Activated CD4-positive, CD25-positive, alpha-beta regulatory T cell treated with anti-CD3 and anti-CD28 coated beads, Interleukin-2, amount 50 U/mL, for 16 hours (primary cell): Measurements from ENCODE around the gene LOXL3.

Source experiments
- DNase-seq: peaks from one replicate; pipeline ENCODE4 v3.0.0-alpha.2; 2020; ENCODE audit warnings: low read depth, low spot score

Gene LOXL3

DNA sequence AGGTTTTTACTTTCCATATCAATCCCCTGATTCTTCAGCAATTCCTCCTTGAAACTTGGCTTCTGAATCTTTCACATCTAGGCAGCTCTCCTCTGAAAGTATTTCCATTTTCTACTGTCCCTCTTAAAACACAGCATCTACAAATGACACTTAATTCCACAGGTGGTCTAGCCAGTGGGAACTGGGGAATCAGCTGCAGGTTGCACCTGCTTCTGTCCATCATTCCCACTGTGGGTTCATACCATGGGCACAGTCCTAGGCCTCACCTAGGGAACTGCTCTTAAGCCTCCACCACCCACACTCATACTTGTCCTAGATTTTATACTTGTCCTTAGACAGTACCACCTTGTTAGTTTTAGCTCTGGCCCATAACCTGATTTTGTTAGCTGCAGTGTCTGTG, 2.2 kb downstream of the LOXL3 start:
- DNase-seq: no peak

DNA sequence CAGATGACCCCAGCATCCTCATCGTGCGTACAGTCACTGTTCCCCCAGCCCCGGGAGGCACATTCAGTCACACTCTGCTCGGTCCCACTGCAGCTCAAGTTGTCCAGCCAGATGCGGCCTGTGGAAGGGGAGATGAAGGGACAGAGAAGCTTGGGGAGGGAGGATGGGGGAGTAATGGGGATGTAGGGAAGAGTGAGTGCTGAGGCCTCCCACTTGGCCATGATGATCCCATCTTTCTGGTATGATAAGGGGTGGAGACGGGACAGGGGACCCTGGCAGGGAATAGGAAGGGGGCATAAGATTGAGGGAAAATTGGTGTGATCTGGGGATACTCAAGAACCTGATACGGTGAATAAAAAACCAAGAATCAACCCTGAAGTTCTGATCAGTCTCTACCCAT, 3.5 kb downstream of the LOXL3 start:
- no peak for DNase-seq

DNA sequence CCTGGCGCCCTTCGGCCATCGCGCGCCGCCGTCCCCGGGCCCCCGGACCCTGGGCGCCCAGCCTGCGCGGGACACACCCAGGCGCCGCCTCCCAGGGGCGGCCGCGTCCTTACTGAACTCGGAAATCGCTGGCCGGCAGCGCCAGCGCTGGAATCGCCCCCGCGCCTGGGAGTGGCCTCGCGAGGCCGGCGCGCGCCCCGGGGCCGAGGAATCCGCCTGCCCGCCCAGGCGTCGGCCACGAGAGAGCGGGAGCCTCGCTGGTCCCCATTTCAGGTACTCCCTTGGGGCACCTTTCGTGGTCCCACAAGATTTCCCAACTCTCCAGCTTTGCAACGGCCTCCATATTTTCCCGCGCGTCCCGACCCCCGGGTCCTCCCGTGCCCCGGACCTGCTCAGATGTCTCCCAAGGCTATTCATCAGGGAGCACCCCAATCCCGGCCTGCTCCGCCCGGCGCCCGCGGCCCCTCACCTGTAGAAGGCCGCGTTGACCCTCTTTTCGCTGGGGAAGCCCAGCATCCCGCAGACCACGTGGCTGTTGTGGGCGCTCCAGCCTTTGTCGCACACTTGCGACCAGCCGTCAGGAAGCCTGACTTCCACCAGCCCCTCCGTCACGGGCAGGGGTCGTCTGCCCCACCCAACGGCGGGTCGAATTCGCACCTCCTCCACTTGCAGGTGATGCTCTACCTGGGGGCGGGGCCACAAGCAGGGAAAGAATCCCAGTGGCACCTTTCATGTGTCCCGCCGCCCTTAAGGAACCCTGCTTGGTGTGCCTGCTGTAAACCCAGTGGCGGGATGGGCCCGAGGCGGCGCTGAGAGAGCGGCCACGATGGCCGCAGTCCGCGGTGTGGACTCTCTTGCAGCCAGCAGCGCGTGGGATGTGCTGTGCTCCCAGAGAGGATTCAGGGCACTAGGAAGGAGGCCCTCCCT, 4.6 kb downstream of the LOXL3 start:
- no peak for DNase-seq

DNA sequence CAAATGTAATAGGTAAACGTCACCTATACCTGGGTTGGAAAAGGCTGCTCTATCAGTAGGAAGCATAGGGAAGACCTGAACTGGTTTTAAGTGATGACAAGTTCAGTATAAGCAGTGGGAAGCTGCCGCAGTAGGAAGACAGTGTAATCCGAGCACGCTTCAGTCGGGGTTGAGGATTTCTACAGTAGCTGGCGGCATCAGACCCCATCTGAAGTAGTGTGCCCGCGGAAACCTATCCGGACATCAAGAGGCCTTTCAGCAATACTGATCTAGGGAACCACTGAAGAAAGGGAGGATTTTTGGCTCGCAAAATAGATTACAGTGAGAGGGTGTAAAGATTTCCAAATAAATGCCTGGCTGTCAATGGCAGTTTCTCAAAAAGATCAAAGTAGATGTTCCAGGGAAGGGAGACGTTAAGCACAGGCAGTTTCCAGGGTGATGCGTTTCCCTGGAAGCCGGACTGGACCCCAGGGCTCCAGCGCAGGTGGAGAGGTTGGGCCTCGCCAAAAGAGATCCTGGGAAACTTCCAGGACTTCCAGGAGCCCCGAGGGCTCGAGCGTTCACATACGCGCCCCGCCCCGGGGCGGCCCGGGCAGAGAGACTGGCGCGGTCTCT, 5.3 kb downstream of the LOXL3 start:
- DNase-seq: no peak

DNA sequence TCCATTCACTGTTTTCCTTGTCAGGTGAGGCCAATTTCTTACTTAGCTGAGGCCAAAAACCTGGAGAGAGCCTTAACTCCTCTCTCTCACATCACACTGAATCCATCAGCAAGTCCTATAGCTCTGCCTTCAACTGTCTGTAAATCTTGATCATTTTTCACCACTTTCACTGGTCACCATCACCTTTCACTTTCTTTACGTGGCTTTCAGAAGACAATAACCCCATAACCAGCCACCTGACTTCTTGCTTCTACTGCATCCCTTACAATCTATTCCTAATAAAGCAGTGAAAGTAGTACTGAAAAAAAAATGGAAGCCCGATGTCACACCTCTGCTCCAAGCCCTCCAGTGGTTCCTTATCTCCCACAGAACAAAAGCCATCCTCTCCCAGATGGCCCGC, 7.7 kb downstream of the LOXL3 start:
- DNase-seq: no peak

DNA sequence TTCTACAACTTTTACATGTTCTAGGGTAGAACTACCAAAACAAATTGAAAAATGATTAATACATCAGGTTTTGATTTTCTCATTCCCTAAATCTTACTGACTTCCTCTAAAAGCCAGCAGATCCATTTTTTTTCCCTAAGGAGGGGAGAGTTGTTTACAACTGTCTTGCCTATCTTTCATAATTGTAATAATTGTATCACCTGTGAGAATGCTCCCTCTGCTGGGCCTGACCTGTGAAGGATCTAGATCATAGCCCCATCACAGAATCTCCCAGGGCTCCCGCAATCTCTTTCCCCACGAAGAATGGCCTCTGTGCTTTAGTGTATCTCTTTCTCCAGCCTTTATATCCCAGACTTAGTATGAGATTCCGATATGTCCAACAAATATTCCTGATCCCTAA, 9.1 kb downstream of the LOXL3 start:
- DNase-seq: no peak

DNA sequence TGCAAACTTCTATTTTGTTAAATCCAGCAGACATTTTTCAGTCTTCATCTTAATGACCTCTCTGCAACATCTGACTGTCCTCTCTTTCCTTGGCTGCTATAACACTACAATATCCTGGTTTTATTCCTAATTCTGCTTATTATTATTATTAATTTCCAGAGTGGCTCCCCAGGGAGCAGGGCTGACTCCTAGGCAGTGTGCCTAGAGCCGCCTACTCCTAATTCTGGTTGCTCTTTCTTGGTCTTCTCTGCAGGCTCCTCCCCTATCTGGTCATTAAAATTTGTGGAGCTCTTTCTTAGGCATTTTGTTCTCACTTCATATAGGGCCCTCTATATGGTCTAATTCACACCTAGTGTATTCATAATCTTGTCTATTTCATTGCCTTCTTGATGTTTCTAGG, 10.8 kb downstream of the LOXL3 start:
- no peak for DNase-seq

DNA sequence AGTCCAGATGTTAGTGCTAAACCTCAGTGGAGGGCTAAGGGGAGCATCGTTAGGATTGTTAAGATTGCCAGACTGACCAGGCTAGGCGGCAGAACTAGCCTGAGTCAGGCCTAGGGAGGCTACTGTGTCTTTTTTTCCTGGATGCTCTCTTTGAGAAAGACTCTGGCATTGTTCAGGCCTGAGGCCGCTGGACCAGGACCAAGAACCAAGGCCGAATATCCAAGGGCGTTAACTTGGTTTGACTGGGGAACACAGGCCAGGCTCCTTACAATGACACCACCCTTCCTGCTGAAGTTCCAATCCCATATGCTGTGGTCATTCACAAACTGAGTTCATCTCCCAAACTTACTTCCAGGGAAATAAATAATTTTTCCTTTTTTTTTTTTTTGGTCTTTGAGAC, 13.5 kb downstream of the LOXL3 start:
- DNase-seq: no peak

DNA sequence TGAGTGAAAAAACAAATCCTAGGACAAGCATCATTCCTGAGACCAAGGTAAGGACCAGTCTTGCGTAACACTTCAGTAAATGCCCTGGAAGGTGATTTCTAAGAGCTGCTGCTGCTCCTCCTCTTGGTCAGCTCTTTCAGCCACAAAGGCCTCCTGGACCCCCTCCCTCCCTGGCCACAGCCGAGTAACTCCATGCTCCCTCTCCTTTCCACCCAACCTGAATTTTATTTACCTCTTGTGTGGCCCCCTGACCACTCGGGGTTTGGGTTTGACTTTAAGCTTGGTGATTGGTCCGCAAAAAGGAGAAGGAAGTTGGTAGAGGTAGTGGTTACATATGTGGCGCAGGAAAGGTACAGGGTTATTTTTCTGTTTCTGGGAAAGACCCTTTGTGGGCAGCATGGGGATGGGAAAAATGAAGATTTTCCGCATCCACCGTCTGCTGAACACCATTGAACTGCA, 14.8 kb downstream of the LOXL3 start:
- DNase-seq: no peak

DNA sequence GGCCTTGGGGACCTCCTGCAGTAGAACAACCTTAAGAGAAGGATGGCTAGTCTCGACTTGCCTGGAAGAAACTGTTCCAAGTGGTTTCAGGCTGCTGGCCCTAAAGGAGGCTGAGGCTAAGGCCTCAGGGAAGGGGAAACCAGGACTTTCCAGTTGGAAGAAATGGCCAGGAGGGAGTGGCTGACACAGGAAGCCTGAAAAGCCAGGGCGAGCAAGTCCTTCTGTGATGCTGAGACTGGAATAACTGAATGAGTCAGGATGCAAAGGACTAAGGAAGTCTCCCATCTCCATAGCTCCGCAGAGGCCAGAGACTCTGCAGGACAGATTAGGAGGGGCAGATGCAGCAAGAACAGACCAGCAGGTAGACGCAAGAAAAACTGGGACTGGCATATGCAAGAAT, 16.6 kb downstream of the LOXL3 start:
- DNase-seq: no peak

DNA sequence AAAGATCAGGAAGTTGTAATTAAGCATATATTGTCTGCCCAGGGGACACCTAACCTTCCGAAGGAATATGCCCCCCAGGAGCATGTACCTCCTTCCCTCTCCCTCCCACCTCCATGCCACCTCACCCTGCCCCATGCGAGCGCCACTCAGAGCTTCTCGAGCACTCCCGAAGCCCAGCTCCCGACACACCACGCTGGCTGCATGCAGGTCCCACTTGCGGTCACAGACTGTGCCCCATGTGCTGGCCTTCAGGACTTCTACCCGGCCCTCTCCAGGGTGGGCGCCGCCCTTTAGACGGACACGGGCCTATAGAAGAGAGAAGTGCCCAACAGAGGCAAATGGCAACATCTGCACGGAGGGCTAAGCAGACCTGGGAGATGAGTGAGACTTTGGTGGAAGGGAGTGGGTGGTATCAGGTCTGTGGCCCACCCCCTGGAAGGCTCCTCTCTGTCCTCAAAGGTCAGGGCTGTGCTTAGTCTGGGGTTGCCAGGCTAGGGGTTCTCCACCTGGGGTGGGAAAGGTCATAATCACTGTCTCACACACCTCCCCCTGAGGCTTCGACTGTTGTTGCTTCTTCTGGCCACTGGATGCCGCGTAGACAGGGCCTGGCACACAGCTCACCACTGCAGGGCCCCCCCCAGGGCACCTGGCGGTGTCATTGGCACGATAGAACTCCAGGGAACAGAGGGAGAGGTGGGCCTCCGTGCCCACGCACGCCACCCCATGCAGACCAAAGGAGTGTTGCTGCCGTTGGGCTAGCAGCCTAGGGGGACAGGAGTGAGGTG, 17.4 kb downstream of the LOXL3 start:
- DNase-seq: no peak

DNA sequence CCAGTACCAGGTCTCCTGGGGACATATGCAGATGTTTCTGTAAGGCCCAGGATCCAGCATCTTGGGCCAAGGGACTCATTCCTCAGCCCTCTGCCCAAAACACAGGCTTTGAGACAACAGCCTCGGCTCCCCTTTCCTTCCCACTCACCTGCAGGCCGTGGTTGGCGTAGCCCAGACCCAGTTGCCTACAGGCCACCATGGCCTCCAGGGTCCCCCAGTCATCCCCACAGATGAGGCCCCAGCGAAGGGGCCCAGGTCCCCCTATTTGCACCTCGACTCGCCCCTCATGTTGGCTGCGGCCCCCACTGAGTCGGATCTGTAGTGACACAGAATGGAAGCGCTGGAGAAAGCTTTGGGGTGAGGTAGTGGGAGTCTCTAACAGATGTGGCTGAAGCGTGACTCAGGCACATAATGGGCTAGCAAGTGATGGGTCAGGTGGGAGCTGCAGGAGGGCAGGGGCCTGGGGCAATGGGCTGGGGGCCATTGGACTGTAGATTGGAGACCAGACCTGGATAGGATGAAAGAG, 18.2 kb downstream of the LOXL3 start:
- DNase-seq: no peak

DNA sequence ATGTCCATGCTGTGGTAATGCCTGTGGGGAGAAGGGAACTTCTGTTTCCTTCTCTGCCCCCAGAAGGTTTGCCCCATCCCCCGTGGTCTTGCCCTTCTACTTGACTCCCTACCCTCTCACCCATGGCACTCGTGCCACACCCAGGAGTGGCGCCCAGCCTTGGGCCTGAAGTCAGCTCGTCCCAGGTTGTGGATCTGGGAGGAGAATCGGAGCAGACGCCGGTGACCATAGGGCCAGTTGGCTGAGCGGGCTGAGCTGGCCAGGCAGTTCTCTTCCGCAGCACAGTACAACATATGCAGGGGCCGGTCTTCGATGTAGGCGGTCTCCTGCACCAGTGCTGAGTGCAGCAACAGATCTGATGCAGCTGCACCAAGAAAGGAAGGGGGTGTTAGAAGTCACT, 19.3 kb downstream of the LOXL3 start:
- DNase-seq: no peak

DNA sequence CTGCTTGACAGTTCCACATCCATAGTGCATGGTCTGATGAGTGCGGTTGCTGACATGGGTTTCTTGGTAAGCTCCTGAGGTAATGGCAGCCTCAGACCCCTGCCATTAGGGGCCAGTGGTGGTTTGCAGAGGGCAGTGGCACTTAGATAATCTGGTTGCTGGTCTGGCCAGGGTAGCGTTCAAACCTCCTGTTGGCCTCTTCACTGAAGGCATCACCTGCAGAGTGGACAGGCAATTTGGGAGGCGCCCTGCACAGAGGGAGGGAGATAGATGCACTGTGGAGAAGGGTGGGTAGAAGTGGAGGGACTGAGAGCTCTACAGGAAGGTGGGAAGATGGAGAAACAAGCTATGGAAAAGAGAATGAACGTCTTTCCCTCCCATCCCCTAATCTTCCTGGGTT, 20.3 kb downstream of the LOXL3 start:
- DNase-seq: no peak

DNA sequence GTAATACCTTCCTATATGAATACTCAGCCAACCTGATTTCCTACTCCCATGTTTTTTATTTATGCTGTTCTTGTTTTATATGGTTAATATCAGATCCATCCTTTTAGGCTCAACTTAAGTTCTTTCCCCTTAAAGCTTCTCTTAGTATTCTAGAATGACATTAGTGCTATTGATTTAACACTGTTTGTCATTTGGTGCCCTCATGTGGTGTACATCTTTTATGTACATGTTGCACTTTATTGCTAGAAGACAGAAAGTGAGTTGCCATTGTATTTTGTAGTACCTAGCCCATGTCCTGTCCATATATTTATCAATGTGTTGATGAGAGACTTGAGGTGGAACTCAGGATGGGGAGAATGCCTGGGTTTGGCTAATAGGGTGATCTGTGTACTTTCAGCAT, 21.5 kb downstream of the LOXL3 start:
- no peak for DNase-seq

DNA sequence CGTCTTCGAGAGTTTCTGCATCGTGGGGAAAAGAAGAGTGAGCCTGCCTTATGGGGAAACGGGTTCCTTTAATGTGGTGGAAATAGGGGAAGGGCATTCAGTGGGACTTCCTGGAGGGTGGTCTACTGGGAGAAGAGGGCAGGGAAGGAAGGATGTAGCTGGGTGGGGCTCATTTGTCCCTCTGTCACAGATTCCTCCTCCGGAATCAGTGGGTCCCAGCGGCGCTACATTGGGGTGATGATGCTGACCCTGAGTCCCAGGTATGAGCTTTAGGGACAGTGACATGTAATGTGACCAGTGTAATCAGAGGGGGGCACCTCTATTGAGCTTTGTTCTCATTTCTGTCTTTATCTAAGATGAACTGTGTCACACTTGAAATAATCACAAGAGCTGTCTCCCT, 22.1 kb downstream of the LOXL3 start:
- DNase-seq: no peak

DNA sequence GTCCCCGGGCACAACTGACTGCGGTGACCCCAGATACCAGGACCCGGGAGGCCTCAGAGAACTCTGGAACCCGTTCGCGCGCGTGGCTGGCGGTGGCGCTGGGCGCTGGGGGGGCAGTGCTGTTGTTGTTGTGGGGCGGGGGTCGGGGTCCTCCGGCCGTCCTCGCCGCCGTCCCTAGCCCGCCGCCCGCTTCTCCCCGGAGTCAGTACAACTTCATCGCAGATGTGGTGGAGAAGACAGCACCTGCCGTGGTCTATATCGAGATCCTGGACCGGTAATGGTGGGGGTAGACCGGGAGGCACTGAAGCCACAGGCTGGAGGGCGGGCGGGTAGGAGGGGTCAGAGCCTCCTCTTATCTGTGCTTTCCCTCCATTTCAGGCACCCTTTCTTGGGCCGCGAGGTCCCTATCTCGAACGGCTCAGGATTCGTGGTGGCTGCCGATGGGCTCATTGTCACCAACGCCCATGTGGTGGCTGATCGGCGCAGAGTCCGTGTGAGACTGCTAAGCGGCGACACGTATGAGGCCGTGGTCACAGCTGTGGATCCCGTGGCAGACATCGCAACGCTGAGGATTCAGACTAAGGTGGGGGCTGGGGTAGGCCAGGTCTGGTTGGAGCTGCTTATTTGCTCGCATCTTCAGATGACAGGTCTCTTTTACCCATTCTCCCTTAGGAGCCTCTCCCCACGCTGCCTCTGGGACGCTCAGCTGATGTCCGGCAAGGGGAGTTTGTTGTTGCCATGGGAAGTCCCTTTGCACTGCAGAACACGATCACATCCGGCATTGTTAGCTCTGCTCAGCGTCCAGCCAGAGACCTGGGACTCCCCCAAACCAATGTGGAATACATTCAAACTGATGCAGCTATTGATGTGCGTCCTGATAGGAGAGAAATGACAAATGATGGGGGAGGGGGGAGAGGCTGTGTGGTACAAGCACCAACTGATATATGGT, 23.2 kb downstream of the LOXL3 start:
- DNase-seq: no peak

DNA sequence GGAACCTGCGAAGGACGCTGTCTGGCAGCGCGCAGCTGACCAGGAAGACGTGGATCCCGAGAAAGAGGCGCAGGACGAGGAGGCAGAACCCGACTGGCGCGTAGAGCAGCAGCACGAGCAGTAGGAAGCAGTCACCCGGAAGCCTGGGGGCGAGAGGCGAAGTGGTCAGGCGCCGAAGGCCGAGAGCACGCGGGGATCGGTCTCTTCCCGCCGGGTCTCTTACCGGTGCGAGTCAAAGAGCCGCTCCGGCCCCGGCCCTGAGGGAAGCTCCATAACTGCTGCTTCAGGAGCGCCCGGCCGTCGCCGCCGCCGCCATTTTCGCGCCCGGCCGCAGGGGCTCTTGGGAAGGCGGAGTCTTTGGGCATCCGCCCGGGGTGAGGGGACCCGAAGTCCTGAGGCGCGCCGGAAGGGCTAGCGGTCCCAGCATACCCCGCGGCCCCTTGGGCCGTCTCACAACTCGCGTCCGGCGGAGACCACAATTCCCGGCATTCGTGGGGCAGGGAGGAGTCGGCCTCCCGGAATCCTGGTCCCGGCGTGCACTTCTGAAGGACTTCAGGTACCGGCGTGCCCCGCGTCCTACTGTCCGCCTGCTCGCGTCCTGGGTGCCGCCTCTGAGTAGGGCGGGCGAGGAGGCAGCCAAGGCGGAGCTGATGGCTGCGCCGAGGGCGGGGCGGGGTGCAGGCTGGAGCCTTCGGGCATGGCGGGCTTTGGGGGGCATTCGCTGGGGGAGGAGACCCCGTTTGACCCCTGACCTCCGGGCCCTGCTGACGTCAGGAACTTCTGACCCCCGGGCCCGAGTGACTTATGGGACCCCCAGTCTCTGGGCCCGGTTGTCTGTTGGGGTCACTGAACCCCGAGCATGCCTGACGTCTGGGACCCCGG, 24.1 kb downstream of the LOXL3 start, which contains the start of the genes AUP1 and HTRA2:
Gene AUP1 (minus strand): TSS at position 350 of the 882 bp plus-strand sequence. CDS start 77 bp downstream, at position 273.
Gene HTRA2 (plus strand): TSS at position 577 of the 882 bp plus-strand sequence. CDS start 74 bp downstream, at position 651.
- peak; percentile 76 for DNase-seq

DNA sequence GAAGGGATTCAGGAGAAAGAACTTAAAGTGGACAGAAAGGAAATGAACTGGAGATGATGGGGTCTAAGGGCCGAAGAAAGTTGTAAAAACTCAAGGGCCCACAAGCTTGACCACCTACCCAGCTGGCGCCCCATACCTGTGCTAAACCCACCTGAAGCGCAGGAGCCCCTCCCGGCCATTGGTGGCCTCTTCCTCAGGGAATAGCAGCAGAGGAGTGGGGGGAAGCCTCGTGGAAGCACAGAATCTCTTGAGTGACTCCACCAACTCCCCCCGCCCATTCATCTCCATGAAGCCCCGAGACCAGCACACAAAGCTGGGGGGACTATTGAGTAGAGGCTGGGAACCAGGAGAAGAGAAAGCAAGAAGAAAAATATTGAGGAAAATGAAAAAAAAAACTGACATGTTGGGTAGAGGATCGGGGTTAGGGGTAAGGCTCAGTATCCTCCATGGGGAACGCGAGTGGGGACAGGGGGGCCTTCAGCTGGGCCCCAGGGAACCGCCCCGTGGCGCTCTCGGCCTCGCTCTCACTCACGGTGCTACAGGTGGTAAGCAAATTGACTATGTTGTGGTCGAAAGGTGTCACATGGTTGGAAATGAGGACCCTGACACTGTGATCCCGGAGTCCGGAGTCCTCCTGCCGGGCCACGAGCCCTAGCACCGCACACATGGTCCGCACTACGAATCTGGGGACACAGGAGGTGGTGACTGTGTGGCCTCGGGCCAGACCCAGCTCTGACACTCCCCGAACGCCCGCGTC, 25.0 kb downstream of the LOXL3 start:
- no peak for DNase-seq
